Muscle layer of colon (tissue), 2 donors: ENCODE data around the gene ADGRG3.

ENCODE experiments used
- H3K27ac ChIP-seq: one replicate; pipeline ENCODE4 v1.7.0; 2013; ENCODE audit warnings: low read depth, mild to moderate bottlenecking, low read length, moderate library complexity
- H3K27me3 ChIP-seq, 2 donors: one replicate each; pipeline ENCODE4 v1.7.0; 2013; ENCODE audit warnings: low read length in 2 of 2, mild to moderate bottlenecking in 2 of 2; ENCODE audit not compliant: insufficient read depth in 2 of 2, control insufficient read depth in 1 of 2
- H3K36me3 ChIP-seq: one replicate; pipeline ENCODE4 v1.7.0; 2013; ENCODE audit warnings: mild to moderate bottlenecking, low read length; ENCODE audit not compliant: insufficient read depth
- H3K4me1 ChIP-seq: one replicate; pipeline ENCODE4 v1.7.0; 2013; ENCODE audit warnings: mild to moderate bottlenecking, low read length; ENCODE audit not compliant: insufficient read depth
- H3K4me3 ChIP-seq, 2 donors: one replicate each; pipeline ENCODE4 v1.7.0; 2013; ENCODE audit warnings: low read length in 2 of 2, low read depth in 1 of 2, mild to moderate bottlenecking in 1 of 2, moderate library complexity in 1 of 2
- H3K9ac ChIP-seq: one replicate; pipeline ENCODE4 v1.7.0; 2013; ENCODE audit warnings: low read length
- H3K9me3 ChIP-seq: one replicate; pipeline ENCODE4 v1.7.0; 2013; ENCODE audit warnings: mild to moderate bottlenecking, low read length
- donor health status: abdominal sarcoma.
- donor health status: Adenocarcinoma of cecum.

The ADGRG3 gene

DNA sequence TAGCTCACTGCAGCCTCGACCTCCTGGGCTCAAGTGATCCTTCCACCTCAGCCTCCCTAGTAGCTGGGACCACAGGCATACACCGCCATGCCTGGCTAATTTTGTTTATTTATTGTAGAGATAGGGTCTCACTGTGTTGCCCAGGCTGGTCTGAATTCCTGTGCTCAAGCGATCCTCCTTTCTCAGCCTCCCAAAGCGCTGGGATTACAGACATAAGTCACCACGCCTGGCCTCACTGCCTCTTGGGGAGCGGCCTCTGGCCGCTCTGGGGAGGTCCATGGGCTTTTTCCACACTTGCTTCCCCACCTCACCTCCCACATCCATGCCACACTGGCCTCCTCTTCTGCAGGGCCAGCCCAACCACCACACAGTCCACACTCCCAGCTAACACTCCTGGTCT is 18.3 kb upstream of the ADGRG3 start:
- H3K4me1 ChIP-seq: no peaks in the 10 kb centered on the region
- no peaks in the 10 kb centered on the region for H3K36me3 ChIP-seq
- peaks cover 5 to 13% of the 10 kb centered on the region in 2 donors for H3K27me3 ChIP-seq
- H3K9ac ChIP-seq: no peak overlapping the region
- no peak overlapping the region for H3K27ac ChIP-seq
- H3K4me3 ChIP-seq: no peak overlapping the region
- H3K9me3 ChIP-seq: no peaks in the 10 kb centered on the region

DNA sequence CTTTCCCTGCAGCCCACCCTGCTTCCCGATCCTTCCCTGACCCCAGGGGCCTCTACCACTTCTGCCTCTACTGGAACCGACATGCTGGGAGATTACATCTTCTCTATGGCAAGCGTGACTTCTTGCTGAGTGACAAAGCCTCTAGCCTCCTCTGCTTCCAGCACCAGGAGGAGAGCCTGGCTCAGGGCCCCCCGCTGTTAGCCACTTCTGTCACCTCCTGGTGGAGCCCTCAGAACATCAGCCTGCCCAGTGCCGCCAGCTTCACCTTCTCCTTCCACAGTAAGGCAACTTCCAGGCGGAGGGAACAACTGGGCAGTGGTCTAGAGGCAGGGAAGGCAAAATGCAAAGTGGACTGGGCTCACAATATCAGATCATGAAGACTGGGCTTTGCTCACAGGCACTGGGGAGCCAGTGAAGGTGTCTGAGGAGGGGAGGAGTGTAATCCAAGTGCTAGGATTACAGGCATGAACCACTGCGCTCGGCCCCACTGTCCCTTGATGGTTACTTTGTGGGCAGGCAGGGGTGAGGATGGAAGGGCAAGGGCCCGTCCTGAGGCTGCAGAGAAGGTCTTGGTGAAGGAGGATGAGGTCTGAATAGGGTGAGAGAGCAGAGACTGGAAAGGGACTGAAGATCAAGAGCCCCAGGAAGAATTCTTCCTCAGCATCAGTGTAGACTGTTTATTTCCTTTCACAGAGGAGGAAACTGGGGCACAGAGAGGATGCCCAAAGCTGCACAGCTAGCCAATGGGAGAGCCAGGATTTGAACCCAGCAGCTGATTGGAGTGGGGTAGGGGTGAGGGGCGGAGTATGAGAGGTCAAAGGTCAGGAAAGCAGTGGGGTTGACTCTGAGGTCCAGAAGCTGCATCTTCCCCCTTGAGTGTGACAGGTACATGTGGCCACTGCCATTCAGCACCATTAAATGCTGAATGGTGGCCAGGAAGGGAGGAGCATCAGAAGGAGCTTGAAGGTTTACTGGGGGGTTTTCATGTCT is 16.5 kb upstream of the ADGRG3 start:
- Histone ChIP-seq H3K9me3 (no peaks in the 10 kb centered on the region), H3K27ac (no peak overlapping the region), H3K4me3 (no peak overlapping the region), H3K27me3 (peaks cover 5 to 13% of the 10 kb centered on the region in 2 donors), H3K9ac (no peak overlapping the region), H3K4me1 (no peaks in the 10 kb centered on the region), H3K36me3 (no peaks in the 10 kb centered on the region)

DNA sequence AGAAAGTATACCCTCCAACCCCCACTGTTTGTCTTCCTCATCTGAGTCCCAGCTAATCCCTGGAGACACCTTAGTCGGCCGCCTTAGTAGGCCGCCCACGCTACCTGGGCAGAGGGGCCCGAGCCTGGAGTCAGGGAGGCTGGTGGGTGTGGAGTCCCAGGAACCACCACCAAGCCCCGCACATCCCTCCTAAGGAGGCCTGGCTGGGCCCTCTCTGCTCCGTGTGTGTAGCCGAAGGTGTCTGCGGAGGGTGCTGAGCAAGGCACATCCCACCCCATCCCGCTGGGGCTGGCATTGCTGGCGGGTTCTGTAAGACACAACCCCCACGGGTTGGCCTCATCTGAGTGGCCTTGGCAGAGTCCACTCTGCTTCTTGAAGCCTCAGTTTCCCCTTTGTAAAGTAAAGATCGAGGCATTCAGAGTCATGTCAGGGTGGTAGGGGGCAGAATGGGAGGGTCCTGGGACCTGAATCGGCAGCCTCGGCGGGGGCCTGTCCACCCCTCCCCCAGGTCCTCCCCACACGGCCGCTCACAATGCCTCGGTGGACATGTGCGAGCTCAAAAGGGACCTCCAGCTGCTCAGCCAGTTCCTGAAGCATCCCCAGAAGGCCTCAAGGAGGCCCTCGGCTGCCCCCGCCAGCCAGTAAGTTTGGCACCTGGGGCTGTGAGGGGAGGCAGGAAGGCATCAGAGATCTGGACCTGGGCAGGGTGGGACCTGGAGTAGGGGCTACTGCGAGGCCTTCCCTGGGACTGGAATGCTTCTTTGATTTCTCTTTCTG is 15.2 kb upstream of the ADGRG3 start:
- Histone ChIP-seq H3K27me3 (peaks cover 5% of the 10 kb centered on the region in 2 donors), H3K4me1 (no peaks in the 10 kb centered on the region), H3K9ac (no peak overlapping the region), H3K4me3 (no peak overlapping the region), H3K9me3 (no peaks in the 10 kb centered on the region), H3K36me3 (no peaks in the 10 kb centered on the region), H3K27ac (no peak overlapping the region)

DNA sequence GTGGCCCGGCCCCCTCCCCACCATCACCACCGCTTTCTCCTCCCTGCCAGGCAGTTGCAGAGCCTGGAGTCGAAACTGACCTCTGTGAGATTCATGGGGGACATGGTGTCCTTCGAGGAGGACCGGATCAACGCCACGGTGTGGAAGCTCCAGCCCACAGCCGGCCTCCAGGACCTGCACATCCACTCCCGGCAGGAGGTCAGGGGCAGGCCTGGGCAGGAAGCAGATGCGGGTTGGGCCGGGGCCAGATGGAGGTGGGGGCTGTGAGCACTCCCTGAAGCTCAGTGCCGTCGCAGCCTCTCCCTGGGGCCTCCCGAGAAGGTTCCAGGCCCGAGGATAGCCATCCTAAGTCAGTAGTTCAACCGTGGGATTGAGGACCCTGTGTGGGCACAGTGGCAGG is 14.2 kb upstream of the ADGRG3 start:
- Histone ChIP-seq H3K4me1 (no peaks in the 10 kb centered on the region), H3K4me3 (no peak overlapping the region), H3K36me3 (no peaks in the 10 kb centered on the region), H3K9ac (no peak overlapping the region), H3K9me3 (no peaks in the 10 kb centered on the region), H3K27ac (no peak overlapping the region), H3K27me3 (peaks cover 5% of the 10 kb centered on the region in 2 donors)

DNA sequence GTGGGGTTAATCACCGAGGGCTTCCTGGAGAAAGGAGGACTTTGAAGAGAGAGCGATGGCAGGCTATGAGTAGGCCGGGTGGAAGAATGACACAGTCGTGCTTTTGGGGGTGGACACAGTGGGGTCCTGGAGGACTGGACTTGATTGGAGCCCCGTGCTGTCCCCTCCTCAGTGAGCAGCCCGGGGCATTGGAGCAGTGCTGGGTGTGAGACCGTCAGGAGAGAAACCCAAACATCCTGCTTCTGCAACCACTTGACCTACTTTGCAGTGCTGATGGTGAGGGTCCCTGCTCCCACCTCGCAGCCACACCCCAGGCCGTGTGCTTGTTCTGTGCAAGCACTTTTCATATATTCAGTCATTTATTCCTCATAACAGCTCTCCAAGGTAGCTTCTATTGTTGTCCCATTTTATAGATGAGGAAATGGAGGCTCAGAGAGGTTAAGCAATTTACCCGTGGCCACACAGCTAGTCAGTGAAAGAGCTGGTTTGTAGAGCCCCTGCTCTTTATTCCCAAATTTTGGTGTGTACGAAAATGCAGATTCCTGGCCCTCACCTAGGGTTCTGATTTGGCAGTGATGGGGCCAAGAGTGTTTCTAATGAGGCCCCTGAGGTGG is 11.7 kb upstream of the ADGRG3 start:
- Histone ChIP-seq H3K9ac (no peak overlapping the region), H3K27ac (no peak overlapping the region), H3K4me3 (no peak overlapping the region), H3K4me1 (no peaks in the 10 kb centered on the region), H3K9me3 (no peaks in the 10 kb centered on the region), H3K36me3 (no peaks in the 10 kb centered on the region), H3K27me3 (no peaks in the 10 kb centered on the region)

DNA sequence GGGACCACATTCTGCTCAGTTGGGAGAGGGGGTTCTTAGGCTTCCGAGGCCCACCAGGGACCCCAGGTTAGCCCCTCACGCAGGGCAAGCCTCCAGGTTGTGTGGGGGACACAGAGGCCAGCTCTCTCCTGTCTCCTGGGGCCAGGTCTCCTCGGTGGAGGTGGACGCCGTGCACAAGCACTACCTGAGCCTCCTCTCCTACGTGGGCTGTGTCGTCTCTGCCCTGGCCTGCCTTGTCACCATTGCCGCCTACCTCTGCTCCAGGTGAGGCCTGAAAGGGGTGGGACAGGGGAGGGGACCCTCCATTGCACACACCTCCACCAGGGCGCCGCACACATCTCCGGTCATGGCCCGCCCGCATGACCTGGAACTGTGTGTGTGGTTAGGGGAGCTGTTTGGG is 10.9 kb upstream of the ADGRG3 start:
- Histone ChIP-seq H3K27ac (no peak overlapping the region), H3K9ac (no peak overlapping the region), H3K4me1 (no peaks in the 10 kb centered on the region), H3K9me3 (no peaks in the 10 kb centered on the region), H3K4me3 (no peak overlapping the region), H3K36me3 (no peaks in the 10 kb centered on the region), H3K27me3 (no peaks in the 10 kb centered on the region)

DNA sequence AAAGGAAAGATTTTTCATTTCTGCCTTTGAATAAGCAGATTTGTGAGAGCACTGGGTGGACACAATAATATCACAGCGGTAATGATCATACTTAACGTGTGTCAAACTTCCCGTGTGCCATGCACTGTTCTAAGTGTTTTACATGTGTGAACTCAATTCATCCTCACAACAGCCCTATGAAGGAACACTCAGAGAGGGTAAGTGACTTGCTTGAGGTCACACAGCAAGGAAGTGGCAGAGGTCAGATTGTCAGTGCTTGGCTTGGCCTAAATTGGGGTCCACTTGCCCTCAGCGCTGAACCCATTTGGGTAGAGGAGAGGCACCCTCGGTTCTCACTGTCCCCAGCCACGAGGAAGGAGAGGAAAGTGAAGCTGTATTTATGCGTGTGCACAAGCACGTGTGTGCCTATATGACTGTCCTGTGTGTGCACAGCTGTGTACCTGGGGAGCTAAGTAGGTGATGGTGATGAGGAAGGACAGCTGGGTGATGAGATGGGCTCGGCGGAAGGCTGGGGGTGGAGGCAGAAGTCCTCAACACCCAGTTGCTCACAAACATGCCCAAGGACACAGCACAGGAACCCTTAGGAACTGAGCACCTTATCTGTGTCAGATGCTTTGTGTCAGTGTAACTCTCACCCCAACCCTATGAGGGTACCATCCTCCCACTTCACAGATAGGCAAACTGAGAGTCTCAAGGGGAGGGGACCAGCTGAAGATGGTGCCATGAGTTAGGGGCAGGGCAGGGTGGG is 9.8 kb upstream of the ADGRG3 start:
- H3K4me3 ChIP-seq: no peak overlapping the region
- no peaks in the 10 kb centered on the region for H3K4me1 ChIP-seq
- H3K27me3 ChIP-seq: no peaks in the 10 kb centered on the region
- H3K9ac ChIP-seq: no peak overlapping the region
- H3K36me3 ChIP-seq: no peaks in the 10 kb centered on the region
- H3K9me3 ChIP-seq: no peaks in the 10 kb centered on the region
- H3K27ac ChIP-seq: no peak overlapping the region

DNA sequence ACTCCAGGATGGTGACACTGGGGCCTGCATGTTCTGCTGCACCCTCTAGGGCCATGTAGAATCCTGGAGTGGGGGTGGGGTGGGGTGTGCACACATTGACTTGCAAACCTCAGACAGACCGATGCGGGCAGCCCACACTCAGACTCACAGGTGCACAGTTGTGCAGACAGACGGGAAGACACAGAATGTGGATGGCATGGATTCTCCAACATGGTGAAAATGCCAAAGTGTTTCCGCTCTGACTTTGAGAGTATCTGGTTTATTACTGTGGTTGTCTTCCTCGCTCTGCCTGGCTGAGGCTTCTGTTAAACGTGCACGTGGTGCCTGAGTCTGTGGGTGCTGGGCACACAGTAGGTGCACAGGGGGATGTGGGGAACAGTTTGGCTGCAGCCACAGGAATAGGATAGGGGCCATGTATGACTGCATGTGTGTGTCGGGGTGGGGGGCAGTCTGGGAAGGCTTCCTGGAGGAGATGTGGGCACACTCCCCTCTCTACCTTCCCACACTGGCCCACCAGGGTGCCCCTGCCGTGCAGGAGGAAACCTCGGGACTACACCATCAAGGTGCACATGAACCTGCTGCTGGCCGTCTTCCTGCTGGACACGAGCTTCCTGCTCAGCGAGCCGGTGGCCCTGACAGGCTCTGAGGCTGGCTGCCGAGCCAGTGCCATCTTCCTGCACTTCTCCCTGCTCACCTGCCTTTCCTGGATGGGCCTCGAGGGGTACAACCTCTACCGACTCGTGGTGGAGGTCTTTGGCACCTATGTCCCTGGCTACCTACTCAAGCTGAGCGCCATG is 9.0 kb upstream of the ADGRG3 start:
- no peaks in the 10 kb centered on the region for H3K9me3 ChIP-seq
- H3K9ac ChIP-seq: no peak overlapping the region
- H3K4me1 ChIP-seq: no peaks in the 10 kb centered on the region
- no peak overlapping the region for H3K27ac ChIP-seq
- H3K4me3 ChIP-seq: no peak overlapping the region
- no peaks in the 10 kb centered on the region for H3K36me3 ChIP-seq
- no peaks in the 10 kb centered on the region for H3K27me3 ChIP-seq

DNA sequence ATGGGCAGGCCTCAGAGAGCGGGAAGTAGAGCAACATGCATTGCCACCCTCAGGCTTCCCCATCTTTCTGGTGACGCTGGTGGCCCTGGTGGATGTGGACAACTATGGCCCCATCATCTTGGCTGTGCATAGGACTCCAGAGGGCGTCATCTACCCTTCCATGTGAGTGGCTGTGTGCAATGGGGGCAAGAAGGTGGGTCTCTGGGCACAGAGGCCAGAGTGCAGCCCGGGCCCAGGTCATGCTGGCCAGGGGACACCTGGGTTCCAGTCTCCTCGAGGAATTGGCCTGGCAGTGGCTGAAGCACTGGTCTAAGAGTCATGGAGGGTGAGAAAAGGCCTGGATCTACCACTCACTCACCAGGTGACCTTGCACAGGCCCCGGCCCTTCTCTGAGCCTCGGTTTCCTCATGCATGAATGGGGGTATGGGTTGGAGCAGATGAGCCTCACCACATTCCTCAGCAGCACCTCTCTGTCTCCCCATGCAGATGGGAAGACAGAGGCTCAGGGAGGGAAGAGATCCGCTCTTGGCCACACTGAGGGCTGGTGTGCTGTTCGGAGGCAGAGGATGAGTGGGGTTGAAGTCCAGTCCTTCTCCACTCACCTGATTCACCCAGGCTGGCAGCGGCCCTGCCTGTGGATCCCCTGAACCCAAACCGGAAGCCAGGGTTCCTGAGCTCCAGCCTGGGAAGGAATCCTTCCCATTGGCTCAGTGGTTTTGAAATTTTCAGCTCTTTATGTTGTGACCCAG is 7.2 kb upstream of the ADGRG3 start:
- Histone ChIP-seq H3K9me3 (no peaks in the 10 kb centered on the region), H3K9ac (no peak overlapping the region), H3K4me3 (no peak overlapping the region), H3K27ac (no peak overlapping the region), H3K27me3 (no peaks in the 10 kb centered on the region), H3K36me3 (no peaks in the 10 kb centered on the region), H3K4me1 (no peaks in the 10 kb centered on the region)

DNA sequence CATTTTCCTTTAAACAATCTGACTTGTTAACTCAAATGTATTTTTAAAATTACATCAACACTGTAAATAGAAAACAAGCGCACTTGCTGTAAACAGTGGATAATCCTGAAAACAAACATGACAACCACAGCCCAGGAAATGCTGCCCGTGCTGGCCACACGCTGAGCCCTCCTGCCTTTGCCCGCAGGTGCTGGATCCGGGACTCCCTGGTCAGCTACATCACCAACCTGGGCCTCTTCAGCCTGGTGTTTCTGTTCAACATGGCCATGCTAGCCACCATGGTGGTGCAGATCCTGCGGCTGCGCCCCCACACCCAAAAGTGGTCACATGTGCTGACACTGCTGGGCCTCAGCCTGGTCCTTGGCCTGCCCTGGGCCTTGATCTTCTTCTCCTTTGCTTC is 6.6 kb upstream of the ADGRG3 start:
- Histone ChIP-seq H3K4me3 (no peak overlapping the region), H3K27ac (no peak overlapping the region), H3K27me3 (no peaks in the 10 kb centered on the region), H3K4me1 (no peaks in the 10 kb centered on the region), H3K36me3 (no peaks in the 10 kb centered on the region), H3K9me3 (no peaks in the 10 kb centered on the region), H3K9ac (no peak overlapping the region)
